GM21390 (cell line): ENCODE results near the gene FAIM.
"Not testable (repeated sequence)": the region's sequence is repeated elsewhere in the genome, so short reads cannot be mapped to it uniquely, and the experiment has no call there.

Experiments
- ATAC-seq: cut with Tn5 transposase; IDR thresholded peaks from one replicate; pipeline ENCODE4 v1.9.1; 2021; ENCODE audit not compliant: unreplicated experiment

The FAIM gene, protein sequence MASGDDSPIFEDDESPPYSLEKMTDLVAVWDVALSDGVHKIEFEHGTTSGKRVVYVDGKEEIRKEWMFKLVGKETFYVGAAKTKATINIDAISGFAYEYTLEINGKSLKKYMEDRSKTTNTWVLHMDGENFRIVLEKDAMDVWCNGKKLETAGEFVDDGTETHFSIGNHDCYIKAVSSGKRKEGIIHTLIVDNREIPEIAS

DNA sequence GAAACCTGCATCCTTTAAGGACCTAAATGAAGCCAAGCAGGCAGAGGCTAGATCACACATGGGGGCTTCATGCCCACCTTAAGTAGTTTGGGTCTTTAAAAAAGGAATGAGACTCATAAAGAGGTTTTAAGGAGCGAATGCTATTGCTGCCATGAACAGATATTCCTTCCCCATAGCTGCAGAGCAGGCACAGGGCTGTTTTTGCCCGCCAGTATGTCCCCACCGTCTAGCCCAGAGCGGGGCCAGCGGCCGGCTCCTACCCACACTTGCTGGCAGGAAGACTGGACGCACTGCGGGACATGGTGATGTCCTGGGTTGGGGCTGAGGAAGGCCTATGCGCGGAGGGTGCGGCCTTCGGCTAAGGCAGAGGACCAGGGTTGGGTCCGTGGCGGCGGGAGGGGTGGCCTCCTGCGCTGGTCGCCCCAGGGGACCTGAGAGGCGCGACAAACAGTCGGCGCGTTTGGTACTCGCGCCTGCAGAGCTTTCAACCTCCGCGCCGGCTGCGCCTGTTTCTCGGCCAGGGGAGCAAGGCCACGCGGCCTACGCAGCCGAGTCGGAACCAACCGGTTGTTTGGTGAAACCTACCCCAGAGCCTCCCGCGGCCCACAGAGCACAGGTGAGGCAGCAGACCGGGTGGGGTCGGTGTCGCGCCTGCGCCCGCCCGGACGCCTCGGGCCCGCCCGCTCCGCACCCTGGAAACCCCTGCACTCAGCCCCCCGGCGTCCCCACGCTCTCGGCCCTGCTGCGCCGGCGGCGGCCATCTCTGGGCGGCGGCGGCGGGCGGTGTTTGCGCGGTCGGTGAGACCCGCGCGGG is at the start of gene FAIM:
FAIM (plus strand) TSS at position 450 of the 814 bp plus-strand sequence. CDS start 10,956 bp downstream, outside the sequence.
- ATAC-seq = peak; percentile 67

DNA sequence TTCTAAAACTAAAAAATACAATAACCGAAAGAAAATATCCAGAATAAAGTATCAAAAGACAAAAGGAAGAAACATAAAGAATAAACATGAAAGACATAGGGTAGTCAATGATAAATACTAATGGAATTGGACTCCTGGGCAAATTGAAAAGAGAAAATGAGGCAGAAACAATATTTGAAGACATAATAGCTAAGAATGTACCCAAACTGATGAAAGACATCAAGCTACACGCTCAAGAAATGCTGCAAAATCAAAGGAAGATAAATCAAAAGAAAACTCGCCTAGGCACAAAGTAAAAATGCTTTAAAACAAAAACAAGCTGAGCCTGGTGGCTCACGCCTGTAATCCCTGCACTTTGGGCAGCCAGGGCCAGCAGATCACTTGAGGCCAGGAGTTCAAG is 49.4 kb upstream of the FAIM start:
- ATAC-seq = no peak

DNA sequence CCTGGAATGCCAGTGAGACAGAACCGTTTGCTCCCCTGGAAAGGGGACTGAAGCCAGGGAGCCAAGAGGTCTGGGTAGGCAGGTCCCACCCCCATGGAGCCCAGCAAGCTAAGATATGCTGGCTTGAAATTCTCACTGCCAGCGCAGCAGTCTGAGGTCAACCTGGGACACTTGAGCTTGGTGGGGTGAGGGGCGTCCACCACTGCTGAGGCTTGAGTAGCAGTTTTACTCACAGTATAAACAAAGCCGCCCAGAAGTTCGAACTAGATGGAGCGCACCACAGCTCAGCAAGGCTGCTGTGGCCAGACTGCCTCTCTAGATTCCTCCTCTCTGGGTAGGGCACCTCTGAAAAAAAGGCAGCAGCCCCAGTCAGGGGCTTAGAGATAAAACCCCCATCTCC is 48.1 kb upstream of the FAIM start:
- ATAC-seq = no peak

DNA sequence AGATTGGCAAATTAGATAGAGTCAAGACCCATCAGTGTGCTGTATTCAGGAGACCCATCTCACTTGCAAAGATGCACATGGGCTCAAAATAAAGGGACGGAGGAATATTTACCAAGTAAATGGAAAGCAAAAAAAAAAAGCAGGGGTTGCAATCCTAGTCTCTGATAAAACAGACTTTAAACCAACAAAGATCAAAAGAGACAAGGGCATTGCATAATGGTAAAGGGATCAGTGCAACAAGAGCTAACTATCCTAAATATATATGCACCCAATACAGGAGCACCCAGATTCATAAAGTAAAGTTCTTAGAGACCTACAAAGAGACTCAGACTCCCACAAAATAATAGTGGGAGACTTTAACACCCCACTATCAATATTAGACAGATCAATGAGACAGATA is 45.7 kb upstream of the FAIM start:
- not testable (repeated sequence) for ATAC-seq

DNA sequence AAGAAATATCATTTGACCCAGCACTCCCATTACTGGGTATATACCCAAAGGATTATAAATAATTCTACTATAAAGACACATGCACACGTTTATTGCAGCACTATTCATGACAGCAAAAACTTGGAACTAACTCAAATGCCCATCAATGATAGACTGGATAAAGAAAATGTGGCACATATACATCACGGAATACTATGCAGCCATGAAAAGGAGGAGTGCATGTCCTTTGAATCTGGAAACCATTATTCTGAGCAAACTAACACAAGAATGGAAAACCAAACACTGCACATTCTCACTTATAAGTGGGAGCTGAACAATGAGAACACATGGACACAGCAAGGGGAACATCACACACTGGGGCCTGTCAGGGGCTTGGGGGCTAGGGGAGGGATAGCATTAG is 42.3 kb upstream of the FAIM start:
- ATAC-seq = not testable (repeated sequence)

DNA sequence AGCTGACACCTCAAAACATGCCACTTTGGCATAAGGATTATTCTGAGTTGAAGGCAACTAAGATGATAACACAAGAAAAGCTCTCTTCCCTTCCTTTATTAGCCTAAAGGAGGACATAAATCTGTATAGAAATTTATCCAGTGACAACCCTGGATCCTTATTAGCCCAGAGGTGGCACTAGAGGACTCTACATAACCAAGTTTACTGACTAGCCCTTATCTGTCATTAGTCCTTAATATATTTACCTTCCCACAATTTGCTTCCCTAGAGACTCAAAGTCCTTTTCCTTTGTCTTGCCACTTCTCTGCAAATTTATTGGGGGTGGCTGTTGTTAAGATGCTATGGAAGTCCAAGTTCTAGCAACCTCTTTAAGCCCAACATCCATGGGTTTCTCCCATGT is 41.2 kb upstream of the FAIM start:
- no peak for ATAC-seq

DNA sequence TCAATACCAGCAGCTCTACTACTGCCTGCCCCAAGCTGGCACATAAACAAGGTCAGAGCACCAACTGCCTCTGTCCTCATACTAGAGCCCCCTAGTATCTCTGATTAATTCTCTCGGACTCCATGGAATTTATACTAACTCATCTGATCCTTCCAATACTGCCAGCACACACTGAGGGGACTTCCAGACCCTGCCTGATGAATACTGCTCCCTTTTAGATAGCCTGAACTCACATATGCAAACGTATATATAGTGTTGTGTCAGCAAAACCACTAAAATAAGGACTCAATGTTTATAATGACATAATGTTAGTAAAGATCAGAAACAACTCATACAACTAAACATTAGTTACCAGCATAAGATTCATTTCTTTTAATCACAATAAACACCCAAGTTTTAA is 39.5 kb upstream of the FAIM start:
- no peak for ATAC-seq

DNA sequence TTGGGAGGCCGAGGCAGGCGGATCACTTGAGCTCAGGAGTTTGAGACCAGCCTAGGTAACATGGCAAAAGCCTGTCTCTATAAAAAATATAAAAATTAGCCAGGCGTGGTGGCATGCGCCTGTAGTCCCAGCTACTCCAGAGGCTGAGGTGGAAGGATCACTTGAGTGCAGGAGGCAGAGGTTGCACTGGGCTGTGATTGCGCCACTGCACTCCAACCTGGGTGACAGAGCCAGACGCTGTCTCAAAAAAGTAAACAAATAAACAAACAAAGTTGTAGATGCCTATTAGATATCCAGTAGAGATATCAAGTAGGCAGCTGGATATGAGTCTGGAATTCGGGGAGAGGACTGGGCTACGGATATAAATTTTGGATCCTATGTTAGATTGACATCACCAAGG is 38.9 kb upstream of the FAIM start:
- not testable (repeated sequence) for ATAC-seq

DNA sequence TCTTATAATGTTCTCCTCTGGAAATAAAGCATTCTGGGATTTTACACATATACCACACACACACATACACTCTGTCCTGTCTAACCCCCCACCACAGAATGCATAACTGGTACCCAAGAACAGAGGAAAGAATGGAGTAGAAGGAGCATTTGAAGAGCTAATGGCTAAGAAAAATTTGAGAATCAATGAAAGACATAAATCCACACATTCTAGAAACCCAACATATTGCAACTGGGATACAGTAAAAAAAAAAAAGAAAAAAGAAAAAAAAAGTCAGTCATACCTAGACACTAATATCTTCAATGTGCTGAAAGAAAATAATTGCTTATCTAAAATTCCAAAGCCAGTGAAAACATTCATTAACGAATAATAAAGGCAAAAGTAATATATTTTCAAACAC is 35.4 kb upstream of the FAIM start:
- ATAC-seq = no peak

DNA sequence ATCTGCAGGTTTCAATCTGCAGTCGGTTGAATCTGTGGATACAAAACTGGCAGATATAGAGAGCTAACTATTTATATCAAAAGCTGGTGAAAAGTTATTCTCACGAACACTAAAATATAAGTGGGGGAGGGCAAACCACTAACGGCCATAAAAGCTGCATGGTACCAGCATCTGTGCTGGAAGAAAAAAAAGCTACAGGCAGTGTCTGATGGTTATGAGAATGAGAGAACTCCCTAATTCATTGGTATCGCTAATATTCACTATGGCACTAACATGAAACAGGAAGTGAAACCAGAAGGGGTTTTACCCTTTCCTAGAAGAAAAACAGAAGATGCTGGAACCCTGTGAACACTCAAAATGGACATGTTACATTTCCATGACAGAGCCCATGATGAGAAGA is 30.4 kb upstream of the FAIM start:
- peak; percentile 78 for ATAC-seq

DNA sequence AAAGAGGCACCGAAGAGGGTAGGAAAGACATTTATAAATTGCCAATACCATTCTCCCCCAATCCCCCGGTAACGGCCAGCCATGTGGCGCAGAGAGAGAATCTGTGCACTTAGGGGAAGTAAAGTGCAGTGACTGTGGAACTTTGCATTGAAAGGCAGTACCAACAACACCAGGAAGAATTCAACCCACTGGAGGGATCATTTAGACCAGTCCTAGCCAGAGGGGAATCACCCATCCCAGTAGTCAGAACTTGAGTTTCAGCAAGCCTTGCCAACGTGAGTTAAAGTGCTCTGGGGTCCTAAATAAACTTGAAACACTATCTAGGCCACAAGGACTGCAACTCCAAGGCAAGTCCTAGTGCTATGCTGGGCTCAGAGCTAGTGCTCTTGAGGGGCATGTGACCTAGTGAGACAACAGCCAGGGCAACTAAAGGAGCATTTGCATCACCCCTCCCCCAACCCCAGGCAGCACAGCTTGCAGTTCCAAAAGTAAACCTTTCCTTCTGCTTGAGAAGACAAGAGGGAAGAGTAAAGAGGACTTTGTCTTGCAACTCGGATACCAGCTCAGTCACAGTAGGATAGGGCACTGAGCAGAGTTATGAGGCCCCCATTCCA is 29.5 kb upstream of the FAIM start:
- no peak for ATAC-seq

DNA sequence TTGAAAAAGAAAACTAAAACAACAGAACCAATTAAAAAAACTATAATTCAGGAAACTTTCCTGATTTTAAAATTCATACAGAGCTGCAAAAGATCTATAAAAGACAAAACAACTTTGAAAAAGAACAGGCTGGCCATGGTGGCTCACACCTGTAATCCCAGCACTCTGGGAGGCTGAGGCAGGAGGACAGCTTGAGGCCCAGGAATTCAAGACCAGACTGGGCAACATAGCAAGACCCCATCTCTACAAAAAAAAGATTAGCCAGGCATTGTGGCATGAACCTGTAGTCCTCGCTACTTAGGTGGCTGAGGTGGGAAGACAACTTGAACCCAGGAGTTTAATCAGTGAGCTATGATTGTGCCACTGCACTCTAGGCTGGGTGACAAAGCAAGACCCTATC is 21.2 kb upstream of the FAIM start:
- no peak for ATAC-seq

DNA sequence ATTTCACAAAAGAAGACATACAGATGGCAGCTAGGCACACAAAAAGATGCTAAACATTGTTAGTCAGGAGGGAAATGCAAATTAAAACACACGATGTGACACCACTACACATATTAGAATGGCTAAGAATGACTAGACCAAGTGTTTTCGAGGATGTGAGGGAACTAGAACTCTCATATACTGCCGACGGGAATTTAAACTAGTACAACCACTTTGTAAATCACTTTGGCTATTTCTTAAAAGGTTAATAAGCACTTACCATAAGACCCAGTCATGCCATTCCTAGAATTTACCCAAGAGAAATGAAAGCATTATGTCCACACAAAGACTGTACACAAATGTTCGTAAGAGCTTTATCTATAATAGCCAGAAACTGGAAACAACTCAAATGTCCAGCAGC is 20.1 kb upstream of the FAIM start:
- ATAC-seq = no peak

DNA sequence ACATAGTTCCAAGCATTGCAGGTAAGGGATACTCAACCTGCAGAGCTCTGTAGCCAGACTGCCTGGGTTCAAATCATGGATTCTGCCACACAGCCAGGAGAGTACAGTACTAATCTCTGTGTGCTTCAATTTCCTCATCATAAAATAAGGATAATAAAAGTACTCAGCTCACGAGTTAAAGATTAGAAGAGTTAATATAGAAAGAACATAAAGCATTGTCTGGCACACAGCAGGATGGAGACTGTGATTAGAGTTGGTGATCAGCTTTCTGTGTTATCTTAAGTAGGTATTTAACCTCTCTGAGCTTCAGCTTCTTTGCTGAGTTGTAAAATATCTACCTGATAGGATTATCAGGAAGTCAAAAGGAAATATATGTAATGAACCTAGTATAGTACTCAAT is 17.2 kb upstream of the FAIM start:
- no peak for ATAC-seq

DNA sequence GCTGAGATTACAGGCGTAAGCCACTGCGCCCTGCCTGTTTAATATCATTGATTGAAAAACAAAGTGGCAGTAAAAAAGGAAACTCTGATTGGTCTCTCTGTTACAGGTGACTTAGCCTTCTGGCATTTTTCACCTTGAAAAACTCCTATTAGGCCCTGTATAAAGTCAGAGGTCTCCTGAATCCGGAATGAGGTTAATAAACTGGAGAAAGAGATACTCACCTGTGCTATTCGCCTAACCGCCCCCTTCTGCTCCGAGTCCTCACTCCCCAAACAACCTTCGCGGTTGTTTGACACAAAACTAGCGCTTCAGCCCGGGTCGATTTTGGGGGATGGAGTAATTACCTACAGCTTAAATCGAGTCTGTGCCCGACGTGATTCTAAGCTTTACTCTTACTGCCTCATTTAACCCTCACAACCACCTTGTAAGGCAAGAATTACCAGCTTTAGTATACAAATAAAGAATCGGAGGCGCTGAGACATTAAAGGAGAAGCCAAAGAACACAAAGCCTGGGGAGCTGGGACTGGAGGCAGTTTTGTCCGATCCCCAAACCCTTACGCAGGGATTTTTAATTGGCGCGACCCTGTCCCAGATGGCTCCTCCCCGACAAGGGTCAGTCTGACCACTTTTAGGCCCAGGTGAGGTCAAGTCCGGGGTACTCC is 15.0 kb upstream of the FAIM start:
- no peak for ATAC-seq

DNA sequence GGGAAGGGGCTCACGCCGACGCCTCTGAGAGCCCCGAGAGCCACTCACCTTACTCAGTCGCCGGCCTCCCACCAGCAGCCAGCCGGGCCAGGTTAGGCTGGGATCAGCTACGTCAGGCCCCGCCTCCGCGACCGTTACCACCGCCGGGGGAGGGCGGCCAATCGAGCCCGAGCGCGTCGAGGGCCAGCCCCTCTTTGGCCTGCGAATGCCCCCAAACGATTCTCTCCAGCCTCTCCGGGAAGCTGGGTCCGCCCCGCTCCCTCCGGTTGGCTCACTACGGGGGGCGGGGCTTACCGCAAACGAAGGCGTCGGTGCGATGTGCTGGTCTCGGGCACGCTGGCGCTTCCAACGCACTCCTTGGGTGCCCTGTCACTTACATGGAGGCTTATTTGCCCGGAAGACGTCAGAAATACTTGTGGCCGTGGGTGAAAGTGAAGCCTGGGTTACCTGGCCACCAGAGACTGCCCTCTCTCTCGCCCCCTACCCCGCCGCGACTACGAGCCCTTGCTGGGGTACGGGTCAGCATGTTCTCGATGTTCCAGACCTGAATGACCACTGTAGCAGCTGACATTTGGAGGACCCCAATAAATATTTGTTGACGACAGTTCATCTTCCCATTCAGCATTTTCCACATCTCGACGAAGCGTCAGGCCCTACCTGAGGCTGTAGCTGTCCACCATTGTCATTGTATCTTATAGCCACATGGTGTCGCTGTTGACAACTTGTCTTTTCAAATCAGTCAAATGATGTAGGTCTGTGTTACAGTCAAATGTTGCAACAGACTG is 14.2 kb upstream of the FAIM start, which contains the start of gene CEP70:
CEP70 (minus strand) TSS at position 111 of the 785 bp plus-strand sequence. CDS start 21,333 bp downstream, outside the sequence.
- peak; percentile 86 for ATAC-seq

DNA sequence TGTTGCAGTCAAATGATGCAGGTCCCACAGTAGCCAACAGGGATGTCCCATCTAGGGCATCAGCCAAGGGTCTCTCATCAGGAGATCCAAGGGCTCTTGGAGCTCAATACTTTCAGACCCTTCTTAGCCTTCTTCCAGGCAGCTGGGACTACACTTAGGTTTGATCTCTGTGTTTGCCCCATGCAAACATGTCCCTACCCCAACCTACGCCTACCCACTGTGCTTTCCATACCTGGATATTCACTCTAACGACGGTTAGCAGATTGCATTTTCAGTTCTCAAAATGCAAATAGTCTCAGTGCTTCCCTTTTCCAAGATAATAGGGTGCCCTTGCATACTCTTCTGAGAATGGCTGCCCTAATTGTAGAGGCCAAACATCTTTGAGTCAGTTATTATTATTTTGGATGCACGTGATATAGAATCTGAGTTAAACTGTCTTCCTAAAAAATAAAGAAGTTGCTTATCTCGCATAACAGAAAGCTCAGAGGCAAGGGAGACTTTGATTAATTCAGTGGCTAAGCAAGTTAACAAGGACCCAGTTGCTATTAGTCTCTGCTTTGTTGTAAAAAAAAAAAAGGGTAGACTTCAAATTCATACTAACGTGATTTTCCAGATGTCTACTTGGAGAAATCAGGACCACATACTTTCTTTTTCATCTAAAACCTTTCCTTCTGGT is 13.5 kb upstream of the FAIM start:
- ATAC-seq = no peak

DNA sequence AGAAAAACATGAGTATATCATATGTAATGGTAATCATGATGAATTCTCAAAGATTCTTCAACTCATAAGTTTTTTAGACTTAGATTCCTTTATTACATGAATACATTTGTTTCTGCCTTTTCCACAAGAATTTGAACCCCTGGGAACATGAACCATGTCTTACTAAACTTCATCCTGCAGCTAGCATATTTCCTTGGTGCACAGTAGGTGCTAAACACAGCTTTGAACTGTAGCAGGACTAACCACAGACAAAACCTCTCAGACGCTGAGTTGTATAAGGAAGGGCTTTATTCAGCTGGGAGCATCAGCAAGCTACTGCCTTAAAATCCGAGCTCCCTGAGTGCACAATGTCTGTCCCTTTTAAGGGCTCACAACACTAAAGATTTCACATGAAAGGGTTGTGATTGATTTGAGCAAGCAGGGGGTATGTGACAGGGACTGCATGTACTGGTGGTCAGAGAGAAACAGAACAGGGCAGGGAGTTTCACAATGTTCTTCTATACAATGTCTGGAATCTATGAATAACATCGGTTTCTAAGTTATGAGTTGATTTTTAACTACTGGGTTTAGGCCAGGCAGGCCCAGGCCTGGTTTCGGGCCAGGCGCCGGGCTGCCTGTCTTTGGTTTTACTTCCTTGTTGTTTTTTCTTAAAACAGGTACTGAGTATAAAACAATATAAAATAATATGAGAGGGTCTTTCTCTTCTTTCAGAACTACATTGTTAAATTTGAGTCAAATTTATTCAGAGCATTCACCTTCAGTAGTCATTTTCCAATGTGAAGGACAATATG is 11.2 kb upstream of the FAIM start:
- ATAC-seq = not testable (repeated sequence)

DNA sequence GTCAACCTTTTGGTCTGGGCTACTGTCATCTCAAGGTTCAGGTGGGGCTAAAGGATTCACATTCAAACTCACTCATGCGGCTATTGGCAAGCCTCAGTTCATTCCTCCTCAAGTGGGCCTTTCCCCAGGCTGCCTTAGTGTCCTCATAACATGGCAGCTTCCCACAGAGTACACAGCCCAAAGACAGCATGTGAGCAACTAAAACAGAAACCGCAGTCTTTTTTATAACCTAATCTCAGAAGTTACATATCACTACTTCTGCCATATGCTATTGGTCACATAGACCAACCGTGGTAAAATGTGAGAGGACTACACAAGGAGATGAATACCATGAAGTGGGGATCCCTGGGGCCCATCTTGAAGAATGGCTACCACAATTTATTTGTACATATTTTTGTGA is 10.0 kb upstream of the FAIM start:
- no peak for ATAC-seq
